ENCODE measurements around the gene SLC9A5. TPM values are rescaled to one million over a fixed set of nuclear protein-coding genes. Genes with fewer than 3 reads are reported as not detected.

Gene SLC9A5
- total and polyA plus RNA-seq, 8 donors = 0.19 to 5.3 (median 0.89) TPM; not detected in 1

- Histone ChIP-seq H3K36me3 (peaks cover 56 to 97% (median 76%) of the 10 kb centered on the region in 4 donors), H3K4me3 (peak overlapping the region in 1 of 4 donors; percentile 61), H3K9me3 (no peaks in the 10 kb centered on the region), H3K4me1 (peaks cover 15 to 42% (median 31%) of the 10 kb centered on the region in 4 donors), H3K27ac (peak overlapping the region in 1 of 5 donors; percentile 83), H3K27me3 (no peaks in the 10 kb centered on the region)
- 88 to 100% (median 91%) methylated on average over 2 to 8 of the region's 8 CpGs for WGBS, 5 donors
- no peak for DNase-seq
- intact Hi-C loops (cut with DNase I; ENCODE audit: low total_unique reads) = no loop called here
- TF ChIP-seq EP300 (IDR thresholded peaks at IDR 0.05) (no peak), POLR2A (IDR thresholded peaks at IDR 0.05) (no peak), POLR2AphosphoS5 (IDR thresholded peaks at IDR 0.05) (no peak)
- TF ChIP-seq, protein P1, sequence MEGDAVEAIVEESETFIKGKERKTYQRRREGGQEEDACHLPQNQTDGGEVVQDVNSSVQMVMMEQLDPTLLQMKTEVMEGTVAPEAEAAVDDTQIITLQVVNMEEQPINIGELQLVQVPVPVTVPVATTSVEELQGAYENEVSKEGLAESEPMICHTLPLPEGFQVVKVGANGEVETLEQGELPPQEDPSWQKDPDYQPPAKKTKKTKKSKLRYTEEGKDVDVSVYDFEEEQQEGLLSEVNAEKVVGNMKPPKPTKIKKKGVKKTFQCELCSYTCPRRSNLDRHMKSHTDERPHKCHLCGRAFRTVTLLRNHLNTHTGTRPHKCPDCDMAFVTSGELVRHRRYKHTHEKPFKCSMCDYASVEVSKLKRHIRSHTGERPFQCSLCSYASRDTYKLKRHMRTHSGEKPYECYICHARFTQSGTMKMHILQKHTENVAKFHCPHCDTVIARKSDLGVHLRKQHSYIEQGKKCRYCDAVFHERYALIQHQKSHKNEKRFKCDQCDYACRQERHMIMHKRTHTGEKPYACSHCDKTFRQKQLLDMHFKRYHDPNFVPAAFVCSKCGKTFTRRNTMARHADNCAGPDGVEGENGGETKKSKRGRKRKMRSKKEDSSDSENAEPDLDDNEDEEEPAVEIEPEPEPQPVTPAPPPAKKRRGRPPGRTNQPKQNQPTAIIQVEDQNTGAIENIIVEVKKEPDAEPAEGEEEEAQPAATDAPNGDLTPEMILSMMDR (IDR thresholded peaks at IDR 0.05) = no peak
These were observed 48.3 kb upstream of the SLC9A5 start for GRCh38 chr16:67200491-67200890.

GRCh38 chr16:67201411-67202345, 47.1 kb upstream of the SLC9A5 start:
- Histone ChIP-seq H3K27ac (no peak overlapping the region), H3K4me1 (peaks cover 15 to 36% (median 31%) of the 10 kb centered on the region in 4 donors), H3K4me3 (no peak overlapping the region), H3K27me3 (no peaks in the 10 kb centered on the region), H3K9me3 (no peaks in the 10 kb centered on the region), H3K36me3 (peaks cover 45 to 91% (median 65%) of the 10 kb centered on the region in 4 donors)
- WGBS, 5 donors = 91 to 95% (median 93%) methylated on average over 13 to 40 of the region's 40 CpGs
- no peak for DNase-seq
- intact Hi-C loops (cut with DNase I; ENCODE audit: low total_unique reads) = no loop called here
- TF ChIP-seq, protein P1 (IDR thresholded peaks at IDR 0.05) = no peak
- TF ChIP-seq POLR2AphosphoS5 (IDR thresholded peaks at IDR 0.05) (no peak), POLR2A (IDR thresholded peaks at IDR 0.05) (no peak), EP300 (IDR thresholded peaks at IDR 0.05) (no peak)

DNA sequence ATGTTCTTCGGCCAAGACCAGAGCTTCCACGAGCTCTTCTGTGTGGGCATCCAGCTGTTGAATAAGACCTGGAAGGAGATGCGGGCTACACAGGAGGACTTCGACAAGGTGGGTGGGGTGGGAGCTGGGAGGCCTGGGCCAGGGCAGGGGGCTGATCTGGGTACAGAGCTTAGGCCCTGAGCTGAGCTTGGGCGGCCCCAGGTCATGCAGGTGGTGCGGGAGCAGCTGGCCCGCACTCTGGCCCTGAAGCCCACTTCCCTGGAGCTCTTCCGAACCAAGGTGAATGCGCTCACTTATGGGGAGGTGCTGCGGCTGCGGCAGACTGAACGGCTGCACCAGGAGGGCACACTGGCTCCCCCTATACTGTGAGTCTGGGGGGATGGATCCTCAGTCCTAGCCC, 46.4 kb upstream of the SLC9A5 start:
- no peak for DNase-seq
- WGBS, 5 donors = 95 to 96% (median 95%) methylated on average over 8 to 12 of the region's 12 CpGs
- H3K27ac ChIP-seq = no peak overlapping the region
- intact Hi-C loops (cut with DNase I; ENCODE audit: low total_unique reads) = no loop called here
- no peaks in the 10 kb centered on the region for H3K9me3 ChIP-seq
- peaks cover 37 to 83% (median 57%) of the 10 kb centered on the region in 4 donors for H3K36me3 ChIP-seq
- TF ChIP-seq POLR2AphosphoS5 (IDR thresholded peaks at IDR 0.05) (no peak), EP300 (IDR thresholded peaks at IDR 0.05) (no peak), POLR2A (IDR thresholded peaks at IDR 0.05) (no peak)
- TF ChIP-seq, protein P1 (IDR thresholded peaks at IDR 0.05) = no peak
- no peak overlapping the region for H3K4me3 ChIP-seq
- peaks cover 15 to 33% (median 32%) of the 10 kb centered on the region in 4 donors for H3K4me1 ChIP-seq
- no peaks in the 10 kb centered on the region for H3K27me3 ChIP-seq

DNA sequence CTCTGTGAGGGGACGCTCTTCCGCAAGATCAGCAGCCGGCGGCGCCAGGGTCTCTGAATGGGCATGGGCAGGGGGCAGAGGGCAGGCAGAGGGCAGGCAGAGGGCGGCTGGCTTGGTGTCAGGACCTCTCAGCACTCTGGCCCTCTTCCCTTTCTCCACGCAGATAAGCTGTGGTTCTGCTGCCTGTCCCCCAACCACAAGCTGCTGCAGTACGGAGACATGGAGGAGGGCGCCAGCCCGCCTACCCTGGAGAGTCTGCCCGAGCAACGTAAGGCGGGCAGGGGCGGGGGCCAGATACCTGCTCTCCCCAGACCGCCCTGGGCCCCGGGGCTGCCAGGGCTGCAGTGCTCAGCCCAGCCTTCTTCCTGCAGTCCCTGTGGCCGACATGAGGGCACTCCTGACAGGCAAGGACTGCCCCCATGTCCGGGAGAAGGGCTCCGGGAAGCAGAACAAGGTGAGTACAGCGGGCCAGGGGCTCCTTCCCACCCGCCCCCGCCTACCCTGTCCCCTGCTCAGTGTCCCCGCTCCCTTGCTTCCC, 45.8 kb upstream of the SLC9A5 start:
- DNase-seq = no peak
- H3K4me3 ChIP-seq = no peak overlapping the region
- TF ChIP-seq POLR2AphosphoS5 (IDR thresholded peaks at IDR 0.05) (no peak), EP300 (IDR thresholded peaks at IDR 0.05) (no peak), POLR2A (IDR thresholded peaks at IDR 0.05) (no peak)
- TF ChIP-seq, protein P1 (IDR thresholded peaks at IDR 0.05) = no peak
- intact Hi-C loops (cut with DNase I; ENCODE audit: low total_unique reads) = no loop called here
- no peaks in the 10 kb centered on the region for H3K9me3 ChIP-seq
- peaks cover 12 to 30% (median 26%) of the 10 kb centered on the region in 4 donors for H3K4me1 ChIP-seq
- peaks cover 31 to 77% (median 51%) of the 10 kb centered on the region in 4 donors for H3K36me3 ChIP-seq
- no peak overlapping the region for H3K27ac ChIP-seq
- H3K27me3 ChIP-seq = no peaks in the 10 kb centered on the region
- 91 to 93% (median 92%) methylated on average over 3 to 23 of the region's 23 CpGs for WGBS, 5 donors
